ENCODE measurements around the gene BRD3OS.

DNA sequence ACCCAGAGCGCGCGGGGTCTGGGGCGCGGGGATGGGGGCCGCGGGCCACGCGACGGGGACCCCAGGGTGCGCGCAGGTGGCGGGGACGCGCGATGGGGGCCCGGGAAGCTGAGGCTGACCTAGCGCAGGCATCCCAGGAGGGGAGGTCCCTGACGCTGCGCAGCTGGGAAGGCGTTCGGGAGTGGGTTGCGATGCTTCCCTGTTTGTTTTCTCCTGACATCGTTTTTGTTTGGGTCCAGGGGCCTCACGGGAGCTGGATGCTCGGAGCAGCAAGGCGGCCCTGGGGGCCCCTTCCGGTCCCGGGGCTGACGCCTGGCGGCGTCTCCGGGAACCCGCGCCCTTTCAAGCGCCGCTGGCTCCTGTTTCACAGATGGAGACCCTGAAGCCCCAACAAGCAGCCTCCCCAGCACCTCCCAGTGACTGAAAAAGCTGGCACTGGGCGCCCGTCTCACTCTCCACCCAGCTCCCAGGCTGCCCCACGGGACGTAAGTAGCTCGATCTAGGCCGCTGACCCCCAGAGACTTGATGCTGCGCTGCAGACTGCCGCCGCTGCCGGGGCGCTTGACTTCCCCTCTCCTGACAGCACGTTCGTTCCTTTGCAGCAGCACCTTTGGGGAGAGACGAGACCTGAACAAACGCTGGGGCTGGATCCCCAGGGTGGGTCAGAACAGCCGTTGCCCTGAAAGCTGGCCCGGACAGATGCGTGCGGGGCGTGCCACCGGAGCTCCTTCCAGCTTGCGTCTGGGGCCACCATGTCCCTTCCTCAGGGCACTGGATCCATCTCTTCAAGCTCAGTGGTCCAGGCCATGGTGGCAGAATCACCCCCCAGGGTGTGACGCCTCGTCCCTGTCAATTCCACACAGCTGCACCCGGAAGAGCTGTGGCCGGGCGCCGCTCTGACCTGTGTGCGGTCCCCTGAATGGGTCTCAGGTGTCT lies 593 bp downstream of the BRD3OS start:
- no peak for TF ChIP-seq ZNF274 (IDR thresholded peaks at IDR 0.05; ENCODE audit: low read depth, low read length)
- no peak for TF ChIP-seq YY1 (IDR thresholded peaks at IDR 0.05; ENCODE audit: insufficient read depth, insufficient read length)

Measured in NT2/D1 (cell line).